Measurements from ENCODE around the gene VPS8.

Gene VPS8

DNA sequence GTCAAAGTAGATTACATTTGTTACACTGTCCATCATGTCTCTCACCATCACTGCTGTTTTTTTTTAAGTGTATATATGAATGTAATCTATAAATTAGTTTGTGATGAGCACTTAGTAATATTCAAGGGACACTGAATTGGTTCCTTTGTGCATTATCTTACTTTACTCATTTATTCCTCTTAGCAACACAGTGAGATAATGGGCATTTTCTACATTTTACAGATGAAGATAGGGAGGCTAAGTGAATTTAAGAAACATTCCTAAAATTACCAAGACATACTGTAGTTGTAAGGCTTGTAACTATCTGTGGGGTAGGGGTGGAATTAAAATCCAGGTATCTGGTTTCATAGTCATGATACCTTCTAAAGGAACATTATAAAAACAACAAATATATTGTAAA is 33.9 kb downstream of the VPS8 start:
- peaks cover 0 to 8% of the 10 kb centered on the region in 2 experiments; a peak in 1 of 3 replicates for H3K36me3 ChIP-seq (ENCODE audit: control insufficient read depth in 2 of 2, insufficient read depth in 1 of 2, low read length in 2 of 2)
- no peaks in the 10 kb centered on the region for H3K4me1 ChIP-seq (ENCODE audit: control insufficient read depth, insufficient read depth, low read length)
- no peak for TF ChIP-seq ZNF248 (tag by site-specific recombination; IDR thresholded peaks at IDR 0.05)
- TF ChIP-seq ZNF138 (tag by site-specific recombination; IDR thresholded peaks at IDR 0.05; ENCODE audit: borderline replicate concordance) = no peak
- TF ChIP-seq ZNF473 (tag by site-specific recombination; IDR thresholded peaks at IDR 0.05) = no peak
- TF ChIP-seq, protein P1, sequence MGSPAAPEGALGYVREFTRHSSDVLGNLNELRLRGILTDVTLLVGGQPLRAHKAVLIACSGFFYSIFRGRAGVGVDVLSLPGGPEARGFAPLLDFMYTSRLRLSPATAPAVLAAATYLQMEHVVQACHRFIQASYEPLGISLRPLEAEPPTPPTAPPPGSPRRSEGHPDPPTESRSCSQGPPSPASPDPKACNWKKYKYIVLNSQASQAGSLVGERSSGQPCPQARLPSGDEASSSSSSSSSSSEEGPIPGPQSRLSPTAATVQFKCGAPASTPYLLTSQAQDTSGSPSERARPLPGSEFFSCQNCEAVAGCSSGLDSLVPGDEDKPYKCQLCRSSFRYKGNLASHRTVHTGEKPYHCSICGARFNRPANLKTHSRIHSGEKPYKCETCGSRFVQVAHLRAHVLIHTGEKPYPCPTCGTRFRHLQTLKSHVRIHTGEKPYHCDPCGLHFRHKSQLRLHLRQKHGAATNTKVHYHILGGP (tag by site-specific recombination; IDR thresholded peaks at IDR 0.05) = no peak
- TF ChIP-seq ZNF791 (tag by site-specific recombination; IDR thresholded peaks at IDR 0.05) = no peak
- TF ChIP-seq, protein P2, sequence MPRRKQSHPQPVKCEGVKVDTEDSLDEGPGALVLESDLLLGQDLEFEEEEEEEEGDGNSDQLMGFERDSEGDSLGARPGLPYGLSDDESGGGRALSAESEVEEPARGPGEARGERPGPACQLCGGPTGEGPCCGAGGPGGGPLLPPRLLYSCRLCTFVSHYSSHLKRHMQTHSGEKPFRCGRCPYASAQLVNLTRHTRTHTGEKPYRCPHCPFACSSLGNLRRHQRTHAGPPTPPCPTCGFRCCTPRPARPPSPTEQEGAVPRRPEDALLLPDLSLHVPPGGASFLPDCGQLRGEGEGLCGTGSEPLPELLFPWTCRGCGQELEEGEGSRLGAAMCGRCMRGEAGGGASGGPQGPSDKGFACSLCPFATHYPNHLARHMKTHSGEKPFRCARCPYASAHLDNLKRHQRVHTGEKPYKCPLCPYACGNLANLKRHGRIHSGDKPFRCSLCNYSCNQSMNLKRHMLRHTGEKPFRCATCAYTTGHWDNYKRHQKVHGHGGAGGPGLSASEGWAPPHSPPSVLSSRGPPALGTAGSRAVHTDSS (tag by site-specific recombination; IDR thresholded peaks at IDR 0.05) = no peak
- TF ChIP-seq, protein P3, sequence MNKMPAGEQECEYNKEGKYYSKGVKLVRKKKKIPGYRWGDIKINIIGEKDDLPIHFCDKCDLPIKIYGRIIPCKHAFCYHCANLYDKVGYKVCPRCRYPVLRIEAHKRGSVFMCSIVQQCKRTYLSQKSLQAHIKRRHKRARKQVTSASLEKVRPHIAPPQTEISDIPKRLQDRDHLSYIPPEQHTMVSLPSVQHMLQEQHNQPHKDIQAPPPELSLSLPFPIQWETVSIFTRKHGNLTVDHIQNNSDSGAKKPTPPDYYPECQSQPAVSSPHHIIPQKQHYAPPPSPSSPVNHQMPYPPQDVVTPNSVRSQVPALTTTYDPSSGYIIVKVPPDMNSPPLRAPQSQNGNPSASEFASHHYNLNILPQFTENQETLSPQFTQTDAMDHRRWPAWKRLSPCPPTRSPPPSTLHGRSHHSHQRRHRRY (tag by site-specific recombination; IDR thresholded peaks at IDR 0.05) = no peak
- TF ChIP-seq KLF8 (tag by site-specific recombination; IDR thresholded peaks at IDR 0.05) = no peak
- TF ChIP-seq, protein P4, sequence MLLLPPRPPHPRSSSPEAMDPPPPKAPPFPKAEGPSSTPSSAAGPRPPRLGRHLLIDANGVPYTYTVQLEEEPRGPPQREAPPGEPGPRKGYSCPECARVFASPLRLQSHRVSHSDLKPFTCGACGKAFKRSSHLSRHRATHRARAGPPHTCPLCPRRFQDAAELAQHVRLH (tag by site-specific recombination; IDR thresholded peaks at IDR 0.05) = no peak
- no peak for TF ChIP-seq HOXC10 (CRISPR knock-in tag; IDR thresholded peaks at IDR 0.05)
- no peak for TF ChIP-seq ZNF777 (tag by site-specific recombination; IDR thresholded peaks at IDR 0.05; ENCODE audit: borderline replicate concordance)
- TF ChIP-seq, protein P5, sequence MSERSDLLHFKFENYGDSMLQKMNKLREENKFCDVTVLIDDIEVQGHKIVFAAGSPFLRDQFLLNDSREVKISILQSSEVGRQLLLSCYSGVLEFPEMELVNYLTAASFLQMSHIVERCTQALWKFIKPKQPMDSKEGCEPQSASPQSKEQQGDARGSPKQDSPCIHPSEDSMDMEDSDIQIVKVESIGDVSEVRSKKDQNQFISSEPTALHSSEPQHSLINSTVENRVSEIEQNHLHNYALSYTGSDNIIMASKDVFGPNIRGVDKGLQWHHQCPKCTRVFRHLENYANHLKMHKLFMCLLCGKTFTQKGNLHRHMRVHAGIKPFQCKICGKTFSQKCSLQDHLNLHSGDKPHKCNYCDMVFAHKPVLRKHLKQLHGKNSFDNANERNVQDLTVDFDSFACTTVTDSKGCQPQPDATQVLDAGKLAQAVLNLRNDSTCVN (tag by site-specific recombination; optimal IDR thresholded peaks at IDR 0.05) = no peak
- no peak for TF ChIP-seq ZNF394 (tag by site-specific recombination; IDR thresholded peaks at IDR 0.05; ENCODE audit: borderline replicate concordance)
- TF ChIP-seq ZNF239 (tag by site-specific recombination; IDR thresholded peaks at IDR 0.05) = no peak
- no peak for TF ChIP-seq SCRT2 (tag by site-specific recombination; IDR thresholded peaks at IDR 0.05)
- TF ChIP-seq PRDM1 (tag by site-specific recombination; IDR thresholded peaks at IDR 0.05) = no peak
- TF ChIP-seq ZNF677 (tag by site-specific recombination; IDR thresholded peaks at IDR 0.05) = no peak
- ChIA-PET POLR2A (no interaction called here), CTCF (interaction anchor here (0.7 kb wide), 1 partner anchor 370 kb away, joined by 4 read pairs; no protein-coding TSS in a partner anchor)
- no peak overlapping the region for H3K27ac ChIP-seq (ENCODE audit: extremely low read depth, low read depth, low read length)
- no peak overlapping the region for H3K4me3 ChIP-seq (ENCODE audit: low read depth, low read length)
- no peaks in the 10 kb centered on the region for H3K9me3 ChIP-seq (ENCODE audit: control insufficient read depth, insufficient read depth, low read depth, low read length)

DNA sequence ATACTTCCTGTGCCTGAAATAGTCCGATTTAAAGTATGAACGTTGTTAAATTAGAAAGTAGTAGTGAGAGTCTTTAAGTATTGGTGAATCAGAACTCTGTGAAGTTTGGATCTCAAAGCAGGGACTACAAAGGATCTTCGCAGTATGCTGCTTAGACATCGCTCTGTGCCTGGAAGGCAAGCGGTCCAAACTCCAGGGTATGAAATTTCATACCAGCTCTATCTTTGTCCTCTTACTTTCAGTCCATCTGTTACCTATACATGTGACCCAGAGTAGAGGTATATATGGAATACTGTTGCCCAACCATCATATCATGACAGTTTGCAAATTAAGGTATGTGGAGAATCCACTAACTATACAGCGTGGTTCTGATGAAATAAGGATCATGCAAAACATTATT is 34.5 kb downstream of the VPS8 start:
- H3K4me3 ChIP-seq (ENCODE audit: low read depth, low read length) = no peak overlapping the region
- no peak overlapping the region for H3K27ac ChIP-seq (ENCODE audit: extremely low read depth, low read depth, low read length)
- TF ChIP-seq ZNF335 (tag by site-specific recombination; conservative IDR thresholded peaks at IDR 0.05) (no peak), ZSCAN16 (tag by site-specific recombination; IDR thresholded peaks at IDR 0.05) (no peak), PRDM1 (tag by site-specific recombination; IDR thresholded peaks at IDR 0.05) (0 out of 2 replicates have a peak, but pooled peaks have one; percentile 45), HOXC10 (CRISPR knock-in tag; IDR thresholded peaks at IDR 0.05) (no peak), ZNF664 (tag by site-specific recombination; IDR thresholded peaks at IDR 0.05) (no peak), ZNF324 (tag by site-specific recombination; IDR thresholded peaks at IDR 0.05) (no peak)
- TF ChIP-seq, protein P6, sequence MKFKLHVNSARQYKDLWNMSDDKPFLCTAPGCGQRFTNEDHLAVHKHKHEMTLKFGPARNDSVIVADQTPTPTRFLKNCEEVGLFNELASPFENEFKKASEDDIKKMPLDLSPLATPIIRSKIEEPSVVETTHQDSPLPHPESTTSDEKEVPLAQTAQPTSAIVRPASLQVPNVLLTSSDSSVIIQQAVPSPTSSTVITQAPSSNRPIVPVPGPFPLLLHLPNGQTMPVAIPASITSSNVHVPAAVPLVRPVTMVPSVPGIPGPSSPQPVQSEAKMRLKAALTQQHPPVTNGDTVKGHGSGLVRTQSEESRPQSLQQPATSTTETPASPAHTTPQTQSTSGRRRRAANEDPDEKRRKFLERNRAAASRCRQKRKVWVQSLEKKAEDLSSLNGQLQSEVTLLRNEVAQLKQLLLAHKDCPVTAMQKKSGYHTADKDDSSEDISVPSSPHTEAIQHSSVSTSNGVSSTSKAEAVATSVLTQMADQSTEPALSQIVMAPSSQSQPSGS (tag by site-specific recombination; IDR thresholded peaks at IDR 0.05; ENCODE audit: low read depth) = no peak
- TF ChIP-seq, protein P7, sequence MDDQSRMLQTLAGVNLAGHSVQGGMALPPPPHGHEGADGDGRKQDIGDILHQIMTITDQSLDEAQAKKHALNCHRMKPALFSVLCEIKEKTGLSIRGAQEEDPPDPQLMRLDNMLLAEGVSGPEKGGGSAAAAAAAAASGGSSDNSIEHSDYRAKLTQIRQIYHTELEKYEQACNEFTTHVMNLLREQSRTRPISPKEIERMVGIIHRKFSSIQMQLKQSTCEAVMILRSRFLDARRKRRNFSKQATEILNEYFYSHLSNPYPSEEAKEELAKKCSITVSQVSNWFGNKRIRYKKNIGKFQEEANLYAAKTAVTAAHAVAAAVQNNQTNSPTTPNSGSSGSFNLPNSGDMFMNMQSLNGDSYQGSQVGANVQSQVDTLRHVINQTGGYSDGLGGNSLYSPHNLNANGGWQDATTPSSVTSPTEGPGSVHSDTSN (CRISPR knock-in tag; IDR thresholded peaks at IDR 0.05) = no peak
- peaks cover 0 to 13% of the 10 kb centered on the region in 2 experiments; a peak in 1 of 3 replicates for H3K36me3 ChIP-seq (ENCODE audit: control insufficient read depth in 2 of 2, insufficient read depth in 1 of 2, low read length in 2 of 2)
- ChIA-PET CTCF (no interaction called here), POLR2A (no interaction called here)
- no peaks in the 10 kb centered on the region for H3K4me1 ChIP-seq (ENCODE audit: control insufficient read depth, insufficient read depth, low read length)
- H3K9me3 ChIP-seq (ENCODE audit: control insufficient read depth, insufficient read depth, low read depth, low read length) = no peaks in the 10 kb centered on the region

Measured in HEK293 (cell line).